HEK293 (cell line): Measurements from ENCODE around the gene CMIP.

ENCODE experiments used
- CTCF ChIA-PET: fragments of 350-600 bp; formaldehyde crosslinking; extraction: SDS; loops from one replicate; lab custom pipeline; 2021; ENCODE audit warnings: antibody characterized with exemption; lab: Yijun Ruan, JAX
- POLR2A ChIA-PET: fragments of 300-600 bp; formaldehyde crosslinking; extraction: SDS; loops from one replicate; lab custom pipeline; 2020; ENCODE audit warnings: antibody characterized with exemption, inconsistent platforms; lab: Yijun Ruan, JAX
- H3K27ac ChIP-seq: fragments of 200-500 bp; sonication (Bioruptor generic); 2 replicates; pipeline ENCODE4 v1.5.1; 2014; ENCODE audit warnings: low read depth, low read length, control low read depth, inconsistent platforms; ENCODE audit errors: extremely low read depth
- H3K36me3 ChIP-seq, 2 experiments: fragments of 200-500 bp in 1 of 2; sonication (Bioruptor generic) in 1 of 2; 1 replicate in 1 of 2; 2 replicates in 1 of 2; pipeline ENCODE4 v1.5.1; 2014 to 2017; ENCODE audit warnings: inconsistent platforms in 2 of 2, low read length in 2 of 2; ENCODE audit not compliant: control insufficient read depth in 2 of 2, insufficient read depth in 1 of 2
- H3K4me1 ChIP-seq: fragments of 200-500 bp; sonication (Bioruptor generic); 2 replicates; pipeline ENCODE4 v1.5.1; 2014; ENCODE audit warnings: mild to moderate bottlenecking, low read length, inconsistent platforms; ENCODE audit not compliant: control insufficient read depth, insufficient read depth
- H3K4me3 ChIP-seq: 2 replicates; pipeline ENCODE4 v1.5.1; 2011; ENCODE audit warnings: low read depth, mild to moderate bottlenecking, control low read depth, low read length, moderate library complexity
- H3K9me3 ChIP-seq: fragments of 200-500 bp; sonication (Bioruptor generic); 2 replicates; pipeline ENCODE4 v1.5.1; 2014; ENCODE audit warnings: low read depth, low read length, inconsistent platforms; ENCODE audit not compliant: control insufficient read depth, insufficient read depth
- CTCF ChIP-seq: fragments of 450-650 bp; formaldehyde crosslinking; IDR thresholded peaks from 2 replicates; pipeline ENCODE4 v1.5.1; 2016; ENCODE audit warnings: missing biosample characterization, missing genetic modification characterization
- HOXA7 ChIP-seq: sonication (generic); formaldehyde crosslinking; IDR thresholded peaks from 2 replicates; pipeline ENCODE4 v1.8.1; 2022; ENCODE audit warnings: missing genetic modification reagents, borderline replicate concordance
- PRDM4 ChIP-seq: fragments of 450-650 bp; formaldehyde crosslinking; IDR thresholded peaks from 2 replicates; pipeline ENCODE4 v1.5.1; 2017; ENCODE audit warnings: missing biosample characterization, missing genetic modification characterization
- RBAK ChIP-seq: fragments of 450-650 bp; formaldehyde crosslinking; IDR thresholded peaks from 2 replicates; pipeline ENCODE4 v1.5.1; 2016; ENCODE audit warnings: missing biosample characterization, missing genetic modification characterization
- ZBTB17 ChIP-seq: fragments of 450-650 bp; formaldehyde crosslinking; IDR thresholded peaks from 2 replicates; pipeline ENCODE4 v1.5.1; 2016; ENCODE audit warnings: missing biosample characterization, missing genetic modification characterization
- ZFP37 ChIP-seq: fragments of 450-650 bp; formaldehyde crosslinking; IDR thresholded peaks from 2 replicates; pipeline ENCODE4 v1.5.1; 2016; ENCODE audit warnings: missing biosample characterization, missing genetic modification characterization
- ZNF146 ChIP-seq: fragments of 450-650 bp; formaldehyde crosslinking; IDR thresholded peaks from 2 replicates; pipeline ENCODE4 v1.5.1; 2016; ENCODE audit warnings: missing biosample characterization, missing genetic modification characterization
- ZNF148 ChIP-seq: fragments of 450-650 bp; formaldehyde crosslinking; IDR thresholded peaks from 2 replicates; pipeline ENCODE4 v1.5.0; 2017; ENCODE audit warnings: missing biosample characterization, missing genetic modification characterization, borderline replicate concordance
- ZNF169 ChIP-seq: fragments of 450-650 bp; formaldehyde crosslinking; IDR thresholded peaks from 2 replicates; pipeline ENCODE4 v1.5.1; 2016; ENCODE audit warnings: missing biosample characterization, missing genetic modification characterization
- ZNF292 ChIP-seq: fragments of 450-650 bp; formaldehyde crosslinking; IDR thresholded peaks from 2 replicates; pipeline ENCODE4 v1.5.1; 2016; ENCODE audit warnings: low read depth, missing biosample characterization, missing genetic modification characterization, borderline replicate concordance
- ZNF398 ChIP-seq: fragments of 450-650 bp; formaldehyde crosslinking; IDR thresholded peaks from 2 replicates; pipeline ENCODE4 v1.5.1; 2017; ENCODE audit warnings: missing biosample characterization, missing genetic modification characterization
- ZNF544 ChIP-seq: fragments of 450-650 bp; formaldehyde crosslinking; IDR thresholded peaks from 2 replicates; pipeline ENCODE4 v1.5.0; 2017; ENCODE audit warnings: missing biosample characterization, missing genetic modification characterization
- ZNF560 ChIP-seq: fragments of 450-650 bp; formaldehyde crosslinking; IDR thresholded peaks from 2 replicates; pipeline ENCODE4 v1.5.1; 2017; ENCODE audit warnings: missing biosample characterization, missing genetic modification characterization, borderline replicate concordance
- ZNF596 ChIP-seq: fragments of 450-650 bp; IDR thresholded peaks from 2 replicates; pipeline ENCODE4 v1.5.0; 2018; ENCODE audit warnings: missing biosample characterization, mild to moderate bottlenecking, missing genetic modification characterization, moderate library complexity
- ZNF645 ChIP-seq: fragments of 450-650 bp; formaldehyde crosslinking; IDR thresholded peaks from 2 replicates; pipeline ENCODE4; 2016; ENCODE audit warnings: missing biosample characterization, missing genetic modification characterization
- ZSCAN23 ChIP-seq: fragments of 450-650 bp; formaldehyde crosslinking; IDR thresholded peaks from 2 replicates; pipeline ENCODE4 v1.5.1; 2016; ENCODE audit warnings: missing biosample characterization, missing genetic modification characterization
- ZSCAN4 ChIP-seq: fragments of 450-650 bp; formaldehyde crosslinking; IDR thresholded peaks from 2 replicates; pipeline ENCODE4 v1.5.1; 2017; ENCODE audit warnings: missing biosample characterization, missing genetic modification characterization

The CMIP gene

GRCh38 chr16:81657224-81657623, 212.6 kb downstream of the CMIP start:
- CTCF ChIA-PET, result interaction anchor here (0.7 kb wide), 1 partner anchor 74 kb away, joined by 4 read pairs; no protein-coding TSS in a partner anchor
- no peak for TF ChIP-seq ZSCAN4 (tag by site-specific recombination)
- TF ChIP-seq HOXA7 (CRISPR knock-in tag), result no peak
- no peak for TF ChIP-seq ZNF645 (tag by site-specific recombination)
- TF ChIP-seq ZNF169, result no peak
- TF ChIP-seq ZFP37 (tag by site-specific recombination), result no peak
- TF ChIP-seq ZNF596, result no peak
- no peak for TF ChIP-seq ZNF560 (tag by site-specific recombination)
- no peak for TF ChIP-seq ZNF148 (tag by site-specific recombination)
- no peak for TF ChIP-seq ZNF146 (tag by site-specific recombination)
- TF ChIP-seq ZBTB17 (tag by site-specific recombination), result no peak
- no peak for TF ChIP-seq ZNF544
- TF ChIP-seq ZNF292 (tag by site-specific recombination), result no peak
- no peak for TF ChIP-seq CTCF (tag by site-specific recombination)
- no peak for TF ChIP-seq RBAK (tag by site-specific recombination)
- TF ChIP-seq ZNF398 (tag by site-specific recombination), result no peak
- TF ChIP-seq PRDM4 (tag by site-specific recombination), result no peak
- no peak for TF ChIP-seq ZSCAN23 (tag by site-specific recombination)
- Histone ChIP-seq H3K27ac (no peak overlapping the region), H3K9me3 (no peaks in the 10 kb centered on the region), H3K36me3 (peaks cover 0 to 69% of the 10 kb centered on the region in 2 experiments; a peak in 1 of 3 replicates), H3K4me3 (no peak overlapping the region), H3K4me1 (no peaks in the 10 kb centered on the region)
- POLR2A ChIA-PET, result no interaction called here
